NK-92 (cell line): Measurements from ENCODE around the gene HTR5A.

Experiments used
- DNase-seq: peaks from one replicate; lab custom pipeline; 2025; ENCODE audit not compliant: unreplicated experiment; lab: John Stamatoyannopoulos, UW

HTR5A gene

GRCh38 chr7:155084969-155085368 lies 14.8 kb downstream of the HTR5A start:
- DNase-seq, result no peak

- DNase-seq, result no peak
Observed at GRCh38 chr7:155090684-155091083, 20.6 kb downstream of the HTR5A start.

- no peak for DNase-seq
Observed at GRCh38 chr7:155093596-155093995, 23.5 kb downstream of the HTR5A start.

GRCh38 chr7:155094636-155095135 lies 24.6 kb downstream of the HTR5A start:
- DNase-seq, result no peak

GRCh38 chr7:155097338-155097737 lies 27.2 kb downstream of the HTR5A start:
- DNase-seq, result no peak

- no peak for DNase-seq
Observed at GRCh38 chr7:155103839-155104238, 33.7 kb downstream of the HTR5A start.

- DNase-seq, result no peak
Observed at GRCh38 chr7:155104913-155105312, 34.8 kb downstream of the HTR5A start.

- DNase-seq, result no peak
Observed at GRCh38 chr7:155106356-155106755, 36.2 kb downstream of the HTR5A start.

GRCh38 chr7:155107126-155107525 lies 37.0 kb downstream of the HTR5A start:
- DNase-seq, result no peak

GRCh38 chr7:155108144-155108901 lies 38.2 kb downstream of the HTR5A start:
- no peak for DNase-seq

GRCh38 chr7:155109121-155109520 lies 39.0 kb downstream of the HTR5A start:
- DNase-seq, result no peak

- DNase-seq, result no peak
Observed at GRCh38 chr7:155115288-155115687, 45.2 kb downstream of the HTR5A start.

- DNase-seq, result no peak
Observed at GRCh38 chr7:155119801-155120382, 49.8 kb downstream of the HTR5A start.

GRCh38 chr7:155120460-155120859 lies 50.3 kb downstream of the HTR5A start:
- DNase-seq, result no peak

GRCh38 chr7:155122831-155123230 lies 52.7 kb downstream of the HTR5A start:
- no peak for DNase-seq

- DNase-seq, result no peak
Observed at GRCh38 chr7:155123413-155123812, 53.3 kb downstream of the HTR5A start.

- no peak for DNase-seq
Observed at GRCh38 chr7:155124706-155125105, 54.6 kb downstream of the HTR5A start.

GRCh38 chr7:155129186-155129585 lies 59.1 kb downstream of the HTR5A start:
- DNase-seq, result no peak

GRCh38 chr7:155129789-155130188 lies 59.7 kb downstream of the HTR5A start:
- DNase-seq, result no peak

- no peak for DNase-seq
Observed at GRCh38 chr7:155130493-155130892, 60.4 kb downstream of the HTR5A start.

GRCh38 chr7:155131090-155131489 lies 61.0 kb downstream of the HTR5A start:
- DNase-seq, result no peak

- no peak for DNase-seq
Observed at GRCh38 chr7:155132431-155132830, 62.3 kb downstream of the HTR5A start.
